GM21515 (cell line): ENCODE data around the gene BDKRB2.

Source experiments
- ATAC-seq: cut with Tn5 transposase; IDR thresholded peaks from one replicate; pipeline ENCODE4 v1.9.1; 2021; ENCODE audit not compliant: unreplicated experiment

The BDKRB2 gene

GRCh38 chr14:96197969-96198368 is 6.7 kb upstream of the BDKRB2 start:
- ATAC-seq, result no peak

DNA sequence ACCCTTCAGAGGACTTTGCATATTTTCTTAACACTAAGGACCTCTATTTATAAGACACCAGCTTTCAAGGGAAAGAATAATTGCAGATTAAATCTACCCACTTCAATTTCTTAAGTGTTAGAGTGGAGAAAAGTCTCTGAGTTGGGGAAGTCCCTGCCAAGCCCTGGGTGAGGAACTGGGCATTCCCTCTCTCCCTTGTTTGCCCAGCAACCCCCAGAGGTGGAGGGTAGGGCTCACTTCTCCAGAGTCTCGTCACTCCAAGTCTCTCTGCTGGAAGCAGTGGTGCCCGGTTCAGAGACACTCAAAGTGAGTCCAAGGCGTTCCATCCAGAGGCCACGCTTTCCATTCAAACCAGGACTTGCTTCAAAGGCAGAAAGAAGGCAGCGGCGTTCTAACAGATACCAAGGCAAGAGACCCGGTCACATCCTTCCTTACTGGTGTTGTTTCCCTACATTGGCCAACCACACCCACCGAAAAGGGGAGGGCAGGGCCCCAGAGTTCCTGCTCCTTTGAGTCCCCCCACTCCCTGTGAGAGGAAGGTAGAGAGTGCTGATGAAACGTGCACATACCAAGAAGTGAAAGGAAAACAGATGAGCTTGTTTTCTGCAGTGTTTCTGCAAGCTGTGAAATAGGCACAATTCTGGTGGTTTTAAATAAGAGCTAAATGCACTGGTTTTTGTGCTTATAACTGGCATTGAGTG is 6.1 kb upstream of the BDKRB2 start:
- no peak for ATAC-seq

DNA sequence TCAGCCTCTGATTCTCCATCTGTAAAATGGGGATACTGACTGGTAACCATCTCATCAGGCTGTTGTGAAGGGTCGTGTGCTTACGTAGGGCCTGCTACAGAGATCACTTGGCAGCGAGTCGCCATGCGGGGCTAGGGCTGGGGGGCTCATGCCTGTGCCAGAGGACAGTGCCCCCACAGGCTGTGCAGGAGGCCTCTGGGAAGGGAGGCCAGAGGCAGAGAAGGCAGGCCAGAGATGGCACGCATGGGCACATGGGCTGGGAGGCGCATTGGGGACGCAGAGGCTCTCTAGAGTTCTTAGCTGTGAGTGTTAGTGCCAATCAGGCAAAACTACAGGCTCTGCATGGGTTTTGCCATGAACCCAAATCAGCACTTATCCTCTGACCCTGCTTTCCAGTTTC is 3.5 kb upstream of the BDKRB2 start:
- ATAC-seq, result no peak

GRCh38 chr14:96201965-96202364 is 2.7 kb upstream of the BDKRB2 start:
- ATAC-seq, result no peak

- no peak for ATAC-seq
These were observed 2.1 kb upstream of the BDKRB2 start for GRCh38 chr14:96202441-96203094.

GRCh38 chr14:96203116-96203515 is 1.5 kb upstream of the BDKRB2 start:
- ATAC-seq, result no peak

DNA sequence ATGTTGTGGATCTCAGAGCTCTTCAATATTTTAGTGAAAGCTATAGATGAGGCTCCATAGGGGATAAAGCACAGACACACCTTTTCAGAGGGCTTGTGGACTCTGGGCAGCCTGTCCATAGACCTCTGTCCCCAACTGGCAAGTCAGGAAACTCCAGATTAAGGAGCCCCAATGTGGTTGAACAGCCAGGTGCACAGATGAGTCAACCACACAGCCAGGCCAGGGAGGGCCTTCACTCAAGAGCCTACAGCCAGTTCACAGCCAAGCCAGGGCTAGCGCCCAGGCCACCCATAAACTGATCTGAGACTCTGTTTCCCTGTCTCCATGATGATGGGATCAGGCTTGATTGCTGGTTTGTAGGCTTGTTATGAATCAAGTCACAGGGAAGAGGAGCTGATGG is 1.0 kb upstream of the BDKRB2 start:
- ATAC-seq, result no peak

- no peak for ATAC-seq
These were observed 679 bp downstream of the BDKRB2 start for GRCh38 chr14:96205059-96205977.

- no peak for ATAC-seq
These were observed 1.3 kb downstream of the BDKRB2 start for GRCh38 chr14:96205978-96206360.

GRCh38 chr14:96206461-96206860 is 1.8 kb downstream of the BDKRB2 start:
- ATAC-seq, result no peak

GRCh38 chr14:96207686-96208085 is 3.0 kb downstream of the BDKRB2 start:
- ATAC-seq, result no peak

GRCh38 chr14:96208739-96209138 is 4.1 kb downstream of the BDKRB2 start:
- ATAC-seq, result no peak

DNA sequence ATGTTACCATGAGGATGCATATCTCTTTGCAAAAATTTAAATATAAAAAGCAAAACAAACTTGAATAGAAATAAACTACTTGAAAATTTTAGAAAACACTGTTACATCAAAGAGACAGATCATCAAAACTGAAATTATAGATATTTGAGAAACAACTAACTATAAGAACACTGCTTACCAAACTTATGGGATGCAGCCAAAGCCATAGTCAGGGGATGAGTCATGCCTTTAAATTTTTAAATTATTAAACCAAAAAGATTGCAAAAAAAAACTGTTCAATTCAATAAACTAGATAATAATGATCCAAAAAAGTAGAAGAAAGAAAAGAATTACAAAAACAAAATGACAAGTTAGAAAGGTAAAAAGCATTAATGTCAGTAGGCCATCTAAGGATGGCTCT is 7.5 kb downstream of the BDKRB2 start:
- ATAC-seq, result no peak

- no peak for ATAC-seq
These were observed 8.3 kb downstream of the BDKRB2 start for GRCh38 chr14:96212896-96213295.

- no peak for ATAC-seq
These were observed 9.3 kb downstream of the BDKRB2 start for GRCh38 chr14:96213871-96214465.

- no peak for ATAC-seq
These were observed 10.2 kb downstream of the BDKRB2 start for GRCh38 chr14:96214793-96215192.

- no peak for ATAC-seq
These were observed 11.0 kb downstream of the BDKRB2 start for GRCh38 chr14:96215452-96216244.

DNA sequence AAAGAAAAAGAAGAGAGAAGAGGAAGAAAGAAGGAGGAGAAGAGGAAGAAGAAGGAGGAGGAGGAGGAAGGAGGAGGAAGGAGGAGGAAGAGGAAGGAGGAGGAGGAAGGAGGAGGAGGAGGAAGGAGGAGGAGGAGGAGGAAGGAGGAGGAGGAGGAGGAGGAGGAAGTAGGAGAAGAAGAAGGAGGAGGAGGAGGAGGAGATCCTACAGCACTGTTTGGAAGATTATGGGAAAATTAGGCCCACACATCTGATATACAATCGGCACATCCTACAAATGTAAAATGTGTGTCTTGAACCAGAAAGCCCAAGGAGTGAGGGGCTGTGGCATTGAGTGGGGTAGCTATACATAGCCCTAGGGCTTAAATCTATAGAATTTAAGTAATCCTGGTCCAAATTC is 12.0 kb downstream of the BDKRB2 start:
- no peak for ATAC-seq

- no peak for ATAC-seq
These were observed 12.8 kb downstream of the BDKRB2 start for GRCh38 chr14:96217376-96217913.

DNA sequence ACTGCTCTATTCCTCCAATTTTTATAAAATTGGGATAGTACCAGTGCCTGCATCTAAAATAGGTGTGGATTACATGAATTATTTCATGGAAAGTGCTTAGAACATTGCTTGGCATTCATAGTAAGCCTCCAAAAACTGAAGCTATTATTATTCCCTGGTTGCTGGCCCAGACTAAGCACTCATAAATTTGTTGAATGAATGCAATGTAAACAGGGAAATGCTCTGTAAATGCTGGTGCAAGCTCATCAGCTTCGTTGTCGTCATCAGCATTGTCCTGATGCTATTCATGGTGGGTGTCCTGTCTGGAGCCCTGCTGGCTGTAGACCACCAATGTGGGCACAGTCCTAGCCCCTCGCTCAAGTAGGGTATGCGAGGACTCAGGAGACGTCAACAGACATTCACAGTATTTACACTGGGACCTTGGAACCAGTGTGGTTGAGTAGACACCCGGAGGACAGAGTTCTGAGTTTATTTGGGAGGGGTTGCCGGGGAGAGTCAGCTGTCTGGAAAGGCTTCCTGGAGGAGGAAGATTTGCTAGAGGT is 16.5 kb downstream of the BDKRB2 start:
- no peak for ATAC-seq
